GM10266 (cell line): ENCODE data around the gene BICDL2.

Experiments used
- DNase-seq: peaks from one replicate; pipeline ENCODE4 v3.0.0; 2012; ENCODE audit errors: extremely low spot score
- CTCF ChIP-seq: IDR thresholded peaks from 2 replicates; pipeline ENCODE4 v1.5.1; 2012; ENCODE audit warnings: mild to moderate bottlenecking, low read depth; ENCODE audit not compliant: control insufficient read depth, insufficient read depth; ENCODE audit errors: missing control alignments

BICDL2 gene

GRCh38 chr16:3027983-3028715 is 8.6 kb downstream of the BICDL2 start:
- DNase-seq, result peak; percentile 96
- peak; percentile 94 for TF ChIP-seq CTCF

GRCh38 chr16:3027489-3027795 is 9.3 kb downstream of the BICDL2 start:
- DNase-seq, result no peak
- TF ChIP-seq CTCF, result no peak

- no peak for DNase-seq
- no peak for TF ChIP-seq CTCF
Observed at GRCh38 chr16:3026609-3027488, 9.9 kb downstream of the BICDL2 start.

- no peak for TF ChIP-seq CTCF
- no peak for DNase-seq
Observed at GRCh38 chr16:3026003-3026378, 10.8 kb downstream of the BICDL2 start.

DNA sequence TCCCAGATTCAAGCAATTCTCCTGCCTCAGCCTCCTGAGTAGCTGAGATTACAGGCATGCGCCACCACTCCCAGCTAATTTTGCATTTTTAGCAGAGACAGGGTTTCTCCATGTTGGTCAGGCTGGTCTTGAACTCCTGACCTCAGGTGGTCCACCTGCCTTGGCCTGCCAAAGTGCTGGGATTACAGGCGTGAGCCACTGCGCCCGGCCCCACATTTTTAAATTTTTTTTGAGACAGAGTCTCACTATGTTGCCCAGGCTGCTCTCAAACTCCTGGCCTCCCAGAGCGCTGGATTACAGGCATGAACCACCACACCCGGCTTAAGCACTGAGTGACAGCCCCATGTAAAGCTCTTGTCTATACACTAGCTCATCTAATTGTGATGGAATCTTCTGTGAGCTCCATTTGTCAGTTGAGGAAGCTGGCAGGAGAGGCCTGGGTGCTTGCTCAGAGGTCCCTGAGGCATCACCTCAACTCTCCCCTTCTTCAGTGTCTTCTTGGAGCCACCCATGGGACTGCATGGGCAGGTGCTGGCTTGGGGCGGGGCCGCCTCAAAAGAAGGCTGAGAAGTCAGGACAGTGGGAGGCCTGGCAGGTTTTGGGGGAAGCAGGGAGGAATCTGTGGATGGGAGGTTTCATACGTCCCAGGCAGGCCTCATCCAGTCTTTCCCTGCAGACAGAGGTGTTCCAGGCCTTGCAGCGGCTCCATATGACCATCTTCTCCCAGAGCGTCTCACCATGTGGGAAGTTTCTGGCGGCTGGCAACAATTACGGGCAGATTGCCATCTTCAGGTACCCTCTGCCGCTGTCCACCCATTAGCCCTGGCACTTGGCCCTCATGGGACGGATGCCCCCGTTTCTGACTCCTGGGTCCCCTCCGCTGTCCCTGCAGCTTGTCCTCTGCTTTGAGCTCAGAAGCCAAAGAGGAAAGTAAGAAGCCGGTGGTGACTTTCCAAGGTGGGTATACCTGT is 11.4 kb downstream of the BICDL2 start:
- DNase-seq, result no peak
- TF ChIP-seq CTCF, result no peak

DNA sequence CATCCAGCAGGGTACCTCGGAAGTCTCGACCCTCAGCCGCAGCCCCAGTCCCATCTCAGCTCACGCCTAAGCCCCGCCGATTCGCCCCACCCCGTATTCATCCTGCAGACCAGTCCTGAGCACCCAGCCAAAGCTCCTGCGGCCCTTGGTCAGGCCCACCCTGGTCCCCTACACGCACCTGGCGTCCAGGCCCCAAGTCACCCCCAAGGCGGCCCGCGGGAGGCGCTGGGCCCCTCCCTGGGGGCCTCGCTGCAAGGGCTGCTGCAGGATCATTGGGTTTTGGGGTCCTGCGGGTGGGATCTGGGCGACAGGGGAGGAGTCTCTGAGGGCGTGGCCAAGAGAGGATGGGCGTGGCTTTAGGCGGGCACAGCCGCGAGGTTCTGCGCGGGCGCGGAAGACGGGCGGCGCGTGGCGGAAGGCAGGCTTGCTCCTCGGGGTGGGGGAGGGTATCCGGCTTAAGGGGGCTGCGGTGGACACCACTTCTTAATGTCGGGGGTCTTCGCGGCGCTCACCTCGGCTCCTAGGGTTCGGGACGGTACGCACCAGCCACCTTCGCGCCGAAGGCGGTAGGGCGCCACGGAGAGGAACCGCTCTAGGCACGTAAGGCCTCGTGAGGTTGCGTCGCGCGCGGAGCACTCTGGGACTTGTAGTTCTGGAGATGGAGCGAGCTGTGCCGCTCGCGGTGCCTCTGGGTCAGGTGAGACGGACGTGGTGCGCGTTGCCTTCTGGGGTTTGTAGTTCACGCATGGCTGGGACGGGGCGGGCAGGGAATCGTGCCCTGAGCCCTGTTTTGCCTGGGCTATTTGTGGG is 12.9 kb downstream of the BICDL2 start, which contains the start of the genes HCFC1R1 and THOC6:
TSS of gene HCFC1R1 (minus strand) at position 274 of the 810 bp plus-strand sequence. CDS start at position 273, 1 bp downstream.
TSS of gene THOC6 (plus strand) at position 367 of the 810 bp plus-strand sequence. CDS start at position 659, 292 bp downstream.
- no peak for TF ChIP-seq CTCF
- peak; percentile 95 for DNase-seq
